HG03280 (cell line): ENCODE measurements around the gene CNGA3.
A peak's percentile ranks its signal among the peaks of the same experiment; 100 is the strongest.

Experiments used
- ATAC-seq: cut with Tn5 transposase; IDR thresholded peaks from one replicate; pipeline ENCODE4 v1.9.1; 2021; ENCODE audit warnings: mild to moderate bottlenecking, moderate library complexity; ENCODE audit not compliant: unreplicated experiment

Gene CNGA3

DNA sequence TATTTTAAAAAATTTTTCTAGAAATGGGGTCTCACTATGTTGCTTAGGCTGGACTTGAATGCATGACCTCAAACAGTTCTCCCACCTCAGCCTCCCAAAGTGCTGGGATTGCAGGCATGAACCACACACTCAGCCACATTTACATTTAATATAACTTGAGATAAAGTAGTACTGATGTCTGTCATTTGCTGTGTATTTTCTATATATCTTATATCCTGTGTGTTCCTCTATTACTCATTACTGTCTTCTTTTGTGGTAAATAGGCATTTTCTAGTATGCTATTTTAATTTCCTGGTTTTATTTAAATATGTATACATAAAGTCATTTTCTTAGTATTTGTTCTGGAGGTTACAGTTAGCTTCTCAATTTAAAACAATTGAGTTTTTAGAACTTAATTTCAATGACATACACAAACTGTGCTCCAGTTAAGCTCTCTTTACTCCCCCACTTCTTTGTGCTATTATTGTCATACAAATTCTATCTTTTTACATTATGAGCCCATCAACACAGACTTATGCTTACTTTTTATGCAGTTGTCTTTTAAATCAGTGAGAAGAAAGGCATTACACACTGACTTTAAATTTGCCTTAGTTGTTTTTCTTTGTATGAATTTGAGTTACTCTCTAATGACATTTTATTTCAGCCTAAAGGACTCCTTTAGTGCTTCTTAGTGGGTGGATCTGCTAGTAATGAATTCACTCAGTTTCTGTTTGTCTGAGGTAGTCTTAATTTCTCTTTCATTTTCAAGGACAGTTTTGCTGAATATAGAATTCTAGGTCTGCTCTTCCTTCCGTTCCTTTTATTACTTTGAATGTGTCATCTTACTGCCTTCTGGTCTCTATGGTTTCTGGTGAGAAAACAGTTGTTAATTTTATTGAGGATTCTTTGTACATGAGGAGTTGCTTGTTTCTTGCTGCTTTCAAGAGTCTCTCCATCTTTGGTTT is 92.2 kb downstream of the CNGA3 start:
- peak; percentile 97 for ATAC-seq

- ATAC-seq, result no peak
Measured at GRCh38 chr2:98441706-98442450, 95.6 kb downstream of the CNGA3 start.

- ATAC-seq, result no peak
Measured at GRCh38 chr2:98442488-98442887, 96.2 kb downstream of the CNGA3 start.

DNA sequence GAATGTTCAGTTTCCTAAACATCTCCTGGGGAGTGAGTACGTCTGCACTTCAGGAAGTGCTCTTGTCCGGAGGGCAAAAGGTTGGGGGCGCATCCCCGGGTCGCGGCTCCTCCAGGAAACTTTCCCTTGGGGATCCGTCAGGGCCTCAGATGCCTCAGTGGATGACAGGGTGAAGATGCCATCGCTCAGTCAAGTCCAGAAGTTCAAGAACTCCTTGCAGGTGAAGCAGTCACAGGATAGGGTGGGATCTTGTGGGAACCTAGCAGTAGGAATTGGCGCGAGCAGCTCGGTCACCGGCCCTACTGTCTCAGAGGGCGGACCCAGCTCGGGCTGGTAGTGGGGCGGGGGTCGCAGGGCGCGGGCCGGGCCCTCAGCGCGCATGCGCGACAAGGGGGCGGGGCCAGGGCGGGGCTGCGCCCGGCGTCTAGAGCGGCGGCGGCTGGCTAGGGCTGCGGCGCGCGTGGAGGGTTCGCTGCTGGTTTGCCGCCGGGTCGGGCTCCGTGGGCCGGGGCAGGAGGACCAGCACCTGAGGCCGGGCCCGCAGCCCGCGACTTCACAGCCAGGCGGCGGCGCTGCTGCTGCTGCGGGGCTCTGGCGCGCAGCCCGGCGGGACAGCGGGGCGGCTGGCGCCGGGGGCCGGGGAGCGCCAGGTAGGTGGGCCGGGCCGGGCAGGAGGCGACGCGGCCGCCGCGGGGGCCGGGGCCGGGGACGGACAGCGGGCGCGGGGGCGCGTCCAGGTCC is 98.3 kb downstream of the CNGA3 start, which contains the start of gene INPP4A:
Gene INPP4A, plus strand, starts transcription at position 423 of the 741 bp plus-strand sequence. CDS start 75,191 bp downstream, outside the sequence.
- ATAC-seq, result peak; percentile 83

GRCh38 chr2:98445177-98445682 is 99.0 kb downstream of the CNGA3 start:
- ATAC-seq, result peak; percentile 40

DNA sequence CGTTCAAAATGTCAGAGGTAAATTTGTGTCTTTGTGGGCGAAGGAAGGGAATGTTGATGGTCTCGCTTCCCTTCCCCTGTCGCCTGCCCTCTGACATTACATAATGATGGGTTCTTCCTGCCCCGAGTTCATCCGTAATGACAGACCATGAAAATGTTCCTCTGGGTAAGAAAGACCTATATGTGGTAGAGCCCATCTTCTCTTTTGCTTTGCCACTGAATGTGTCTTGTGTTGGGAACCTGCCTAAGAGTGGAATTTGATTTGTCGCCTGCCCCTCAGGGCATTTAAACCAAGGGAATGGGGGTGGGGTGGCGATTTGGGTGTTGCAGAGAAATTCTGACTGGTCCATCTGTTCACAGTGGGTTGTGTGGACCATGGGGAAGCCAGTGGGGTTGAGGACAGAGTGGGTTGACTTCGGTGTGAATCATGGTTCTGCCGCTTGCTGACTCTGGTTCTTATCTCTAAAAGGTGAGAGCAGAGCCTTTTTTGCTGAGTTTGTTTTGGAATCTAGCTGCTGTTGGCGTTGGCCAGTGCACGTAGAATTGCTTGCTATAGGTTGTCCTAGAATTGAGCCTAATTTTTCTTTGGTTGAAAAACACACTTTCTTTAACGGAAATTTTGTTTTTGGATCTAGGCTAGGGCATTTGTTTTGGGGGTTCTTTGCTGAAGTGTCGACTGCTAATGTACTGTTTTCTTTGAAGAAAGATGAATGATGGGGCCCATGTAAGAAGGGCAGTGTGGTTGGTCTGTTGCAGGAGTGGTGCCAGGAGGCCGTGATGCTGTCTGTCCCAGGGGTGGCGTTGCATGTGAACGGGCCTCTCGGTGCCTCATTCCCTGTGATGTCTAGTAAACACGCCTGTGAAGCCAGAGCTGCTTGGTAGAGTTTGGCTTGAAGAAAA is 99.7 kb downstream of the CNGA3 start:
- peak; percentile 10 for ATAC-seq

GRCh38 chr2:98446850-98447249 is 100.6 kb downstream of the CNGA3 start:
- ATAC-seq, result no peak
